ENCODE measurements around the gene LINGO4. TPM values are rescaled to one million over a fixed set of nuclear protein-coding genes. Genes with fewer than 3 reads are reported as not detected.

LINGO4 gene
- total RNA-seq (2014; rRNA removed; shearing (Covaris generic)): not detected in 2 replicates

GRCh38 chr1:151805066-151805820 lies at the start of gene LINGO4:
Gene LINGO4 (minus strand): TSS chr1:151805419. CDS start chr1:151802704, 2,715 bp downstream.
- H3K36me3 ChIP-seq: no peaks in the 10 kb centered on the region
- no peak within 1 kb of the TSS for H3K27ac ChIP-seq
- no peak within 1 kb of the TSS for H3K4me3 ChIP-seq
- no peaks in the 10 kb centered on the region for H3K4me1 ChIP-seq
- no peaks in the 10 kb centered on the region for H3K9me3 ChIP-seq (replicated peaks)
- DNase-seq: no peak
- H3K27me3 ChIP-seq: peaks cover 14% of the 10 kb centered on the region; the same call in 1 of the 2 replicates

- Histone ChIP-seq H3K27me3 (no peaks in the 10 kb centered on the region), H3K27ac (no peak overlapping the region), H3K36me3 (no peaks in the 10 kb centered on the region), H3K9me3 (replicated peaks) (no peaks in the 10 kb centered on the region), H3K4me1 (no peaks in the 10 kb centered on the region), H3K4me3 (no peak overlapping the region)
- DNase-seq: no peak
These were observed 49.4 kb upstream of the LINGO4 start for GRCh38 chr1:151854658-151855057.

DNA sequence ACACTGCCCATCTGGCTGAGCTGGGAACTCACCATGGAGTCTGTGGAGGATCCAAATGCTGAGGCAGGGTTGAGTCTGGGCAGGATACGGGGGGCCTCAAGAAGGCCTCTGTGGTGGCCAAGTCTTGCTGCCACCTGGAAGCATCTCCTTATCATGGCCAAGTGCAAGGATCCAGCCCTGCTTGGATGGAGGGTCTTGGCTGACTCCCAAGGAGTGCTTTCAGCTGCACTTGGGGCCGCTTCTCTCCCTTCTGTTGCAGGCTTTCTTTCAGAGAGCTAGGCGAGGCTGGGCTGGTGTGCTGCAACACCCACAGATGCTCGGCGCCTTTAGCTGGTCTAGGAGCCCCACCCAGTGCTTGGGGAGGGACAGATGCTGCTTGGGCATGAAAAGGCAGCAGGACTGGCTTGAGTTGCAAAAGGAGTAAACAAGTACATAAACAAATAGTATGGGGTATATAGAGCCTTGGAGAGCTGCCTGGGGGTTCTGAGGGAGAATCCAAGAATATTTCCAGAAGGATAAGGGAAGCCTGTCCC lies 48.3 kb upstream of the LINGO4 start, which contains the start of gene THEM5:
THEM5 (minus strand) TSS at position 302 of the 533 bp plus-strand sequence; CDS start at position 155, 147 bp downstream.
- Histone ChIP-seq H3K4me1 (peaks cover 6% of the 10 kb centered on the region), H3K4me3 (no peak within 1 kb of the TSS), H3K27ac (no peak within 1 kb of the TSS), H3K27me3 (no peaks in the 10 kb centered on the region), H3K36me3 (no peaks in the 10 kb centered on the region), H3K9me3 (replicated peaks) (no peaks in the 10 kb centered on the region)
- no peak for DNase-seq

GRCh38 chr1:151852733-151853132 lies 47.5 kb upstream of the LINGO4 start:
- H3K27me3 ChIP-seq: no peaks in the 10 kb centered on the region
- H3K4me3 ChIP-seq: no peak overlapping the region
- H3K36me3 ChIP-seq: no peaks in the 10 kb centered on the region
- DNase-seq: no peak
- no peaks in the 10 kb centered on the region for H3K9me3 ChIP-seq (replicated peaks)
- H3K27ac ChIP-seq: no peak overlapping the region
- H3K4me1 ChIP-seq: peaks cover 12% of the 10 kb centered on the region

GRCh38 chr1:151851886-151852285 lies 46.7 kb upstream of the LINGO4 start:
- no peak for DNase-seq
- Histone ChIP-seq H3K4me1 (peaks cover 13% of the 10 kb centered on the region), H3K27ac (no peak overlapping the region), H3K27me3 (no peaks in the 10 kb centered on the region), H3K4me3 (no peak overlapping the region), H3K9me3 (replicated peaks) (no peaks in the 10 kb centered on the region), H3K36me3 (no peaks in the 10 kb centered on the region)

- H3K27ac ChIP-seq: no peak overlapping the region
- no peak for DNase-seq
- H3K9me3 ChIP-seq (replicated peaks): no peaks in the 10 kb centered on the region
- no peak overlapping the region for H3K4me3 ChIP-seq
- no peaks in the 10 kb centered on the region for H3K27me3 ChIP-seq
- no peaks in the 10 kb centered on the region for H3K36me3 ChIP-seq
- H3K4me1 ChIP-seq: peaks cover 18% of the 10 kb centered on the region
These were observed 44.7 kb upstream of the LINGO4 start for GRCh38 chr1:151849871-151850270.

DNA sequence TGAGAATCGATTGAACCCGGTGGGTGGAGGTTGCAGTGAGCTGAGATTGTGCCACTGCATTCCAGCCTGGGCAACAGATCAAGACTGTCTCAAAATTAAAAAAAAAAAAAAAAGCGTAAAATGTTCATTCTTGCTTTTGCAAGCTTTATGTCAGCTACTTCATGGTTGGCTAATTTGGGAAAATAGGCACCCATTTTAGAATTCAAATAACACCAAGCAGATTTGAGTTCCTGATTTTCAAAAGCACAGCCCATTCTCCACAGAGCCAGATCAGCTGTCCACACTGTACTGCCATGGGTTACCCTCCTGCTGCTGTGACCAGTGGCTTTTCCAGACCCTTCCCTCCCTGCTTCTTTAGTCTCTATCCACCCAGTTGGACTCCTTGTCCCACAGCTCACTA lies 43.9 kb upstream of the LINGO4 start:
- Histone ChIP-seq H3K27me3 (no peaks in the 10 kb centered on the region), H3K4me1 (peaks cover 18% of the 10 kb centered on the region), H3K4me3 (no peak overlapping the region), H3K9me3 (replicated peaks) (no peaks in the 10 kb centered on the region), H3K27ac (no peak overlapping the region), H3K36me3 (no peaks in the 10 kb centered on the region)
- no peak for DNase-seq

DNA sequence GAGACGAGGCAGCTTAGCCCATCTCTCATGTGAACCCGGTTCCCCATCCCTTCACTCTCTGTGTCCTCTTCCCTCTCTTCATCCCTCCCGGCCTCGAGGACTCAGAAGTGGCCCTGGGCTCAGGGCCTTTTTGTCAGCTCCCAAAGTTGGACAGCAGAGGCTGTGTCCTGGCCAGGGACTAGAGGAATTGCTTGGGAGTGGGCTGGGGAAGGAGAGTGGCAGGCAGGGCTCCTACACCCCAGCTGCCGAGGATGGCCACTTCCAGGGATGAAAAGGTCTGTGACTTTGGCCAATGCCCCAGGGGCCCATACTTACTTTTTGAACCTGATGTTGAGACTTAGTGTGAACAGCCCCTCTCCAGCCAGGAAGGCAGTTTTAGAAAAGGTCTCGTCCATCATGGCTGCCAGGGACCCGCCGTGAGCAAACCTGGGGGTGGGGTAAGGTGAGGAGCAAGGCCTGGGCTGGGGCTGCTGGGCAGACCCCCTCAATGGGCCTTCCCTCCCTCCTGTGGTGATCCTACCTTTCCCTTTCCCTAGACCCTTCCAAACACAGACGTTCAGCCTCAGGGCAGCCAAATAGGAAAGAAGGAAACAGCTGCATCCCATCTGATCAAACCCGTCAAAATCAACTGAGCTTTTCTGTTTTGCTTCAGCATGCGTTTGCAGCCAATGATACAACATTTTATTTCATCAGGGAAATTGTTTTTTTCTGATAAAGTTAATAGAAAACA lies 42.8 kb upstream of the LINGO4 start:
- Histone ChIP-seq H3K9me3 (replicated peaks) (no peaks in the 10 kb centered on the region), H3K4me1 (peaks cover 18% of the 10 kb centered on the region), H3K36me3 (no peaks in the 10 kb centered on the region), H3K4me3 (no peak overlapping the region), H3K27me3 (no peaks in the 10 kb centered on the region), H3K27ac (peak overlapping the region; percentile 53)
- peak; percentile 64 to 85 for DNase-seq

DNA sequence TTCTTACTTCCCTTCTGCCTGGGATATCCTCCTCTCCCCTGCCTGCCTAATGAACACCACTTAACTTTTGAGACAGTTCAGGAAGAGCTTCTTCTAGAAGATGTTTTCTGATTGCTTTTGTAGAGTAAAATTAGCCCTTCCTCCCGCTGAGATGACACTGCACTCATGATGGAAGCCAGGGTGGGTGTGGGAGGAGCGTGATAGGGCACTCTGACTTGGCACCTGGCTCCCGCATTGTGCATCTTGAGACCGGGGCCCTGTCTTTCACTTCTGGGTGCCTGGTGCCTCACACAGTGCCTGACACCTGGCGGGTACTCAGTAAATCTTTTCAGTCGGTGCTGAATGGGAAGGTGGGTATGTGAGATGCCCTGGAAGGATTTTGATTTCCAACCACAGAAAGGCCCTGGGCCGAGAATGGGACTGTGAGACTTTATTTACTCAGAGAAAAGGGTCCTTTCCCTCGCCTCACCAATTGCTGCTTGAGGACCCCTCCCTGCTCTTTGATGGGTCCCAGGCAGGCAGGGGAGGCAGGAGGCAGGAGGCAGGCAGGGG lies 41.5 kb upstream of the LINGO4 start:
- no peaks in the 10 kb centered on the region for H3K9me3 ChIP-seq (replicated peaks)
- no peaks in the 10 kb centered on the region for H3K36me3 ChIP-seq
- no peak overlapping the region for H3K27ac ChIP-seq
- H3K4me1 ChIP-seq: peaks cover 18% of the 10 kb centered on the region
- H3K4me3 ChIP-seq: no peak overlapping the region
- H3K27me3 ChIP-seq: no peaks in the 10 kb centered on the region
- no peak for DNase-seq

- no peaks in the 10 kb centered on the region for H3K27me3 ChIP-seq
- H3K9me3 ChIP-seq (replicated peaks): no peaks in the 10 kb centered on the region
- peak in 1 of 2 experiments; percentile 21 for DNase-seq
- peaks cover 18% of the 10 kb centered on the region for H3K4me1 ChIP-seq
- no peak overlapping the region for H3K4me3 ChIP-seq
- no peaks in the 10 kb centered on the region for H3K36me3 ChIP-seq
- no peak overlapping the region for H3K27ac ChIP-seq
These were observed 40.9 kb upstream of the LINGO4 start for GRCh38 chr1:151846062-151846568.

GRCh38 chr1:151843398-151843797 lies 38.2 kb upstream of the LINGO4 start:
- Histone ChIP-seq H3K27me3 (no peaks in the 10 kb centered on the region), H3K27ac (no peak overlapping the region), H3K36me3 (no peaks in the 10 kb centered on the region), H3K9me3 (replicated peaks) (no peaks in the 10 kb centered on the region), H3K4me1 (peaks cover 11% of the 10 kb centered on the region), H3K4me3 (no peak overlapping the region)
- DNase-seq: no peak

DNA sequence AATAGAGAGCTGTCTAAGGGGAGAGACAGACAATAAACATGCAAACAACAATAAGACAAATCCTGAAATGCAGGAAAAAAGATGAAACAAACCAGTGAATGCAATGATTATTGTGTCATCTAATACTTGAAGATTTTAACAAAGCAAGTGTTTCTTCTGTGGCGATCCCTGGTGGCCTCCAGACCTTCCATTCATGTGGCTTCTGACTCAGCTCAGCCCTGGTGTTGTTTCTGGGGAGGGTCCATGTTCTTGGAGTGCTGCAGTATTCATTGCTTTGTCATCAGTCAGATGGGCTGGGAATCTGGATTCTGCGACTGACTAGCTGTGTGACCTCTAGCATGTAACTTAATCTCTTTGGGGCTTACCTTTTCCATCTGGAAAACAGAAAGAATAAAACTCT lies 35.9 kb upstream of the LINGO4 start:
- no peak overlapping the region for H3K27ac ChIP-seq
- no peaks in the 10 kb centered on the region for H3K36me3 ChIP-seq
- H3K4me3 ChIP-seq: no peak overlapping the region
- H3K4me1 ChIP-seq: peaks cover 13% of the 10 kb centered on the region
- DNase-seq: no peak
- H3K9me3 ChIP-seq (replicated peaks): no peaks in the 10 kb centered on the region
- H3K27me3 ChIP-seq: no peaks in the 10 kb centered on the region

- no peaks in the 10 kb centered on the region for H3K27me3 ChIP-seq
- no peak for DNase-seq
- no peak overlapping the region for H3K4me3 ChIP-seq
- H3K4me1 ChIP-seq: peaks cover 17% of the 10 kb centered on the region
- no peaks in the 10 kb centered on the region for H3K36me3 ChIP-seq
- H3K9me3 ChIP-seq (replicated peaks): no peaks in the 10 kb centered on the region
- H3K27ac ChIP-seq: no peak overlapping the region
These were observed 35.2 kb upstream of the LINGO4 start for GRCh38 chr1:151840421-151840820.

GRCh38 chr1:151839457-151840403 lies 34.5 kb upstream of the LINGO4 start, which contains the start of gene C2CD4D:
Gene C2CD4D (minus strand): TSS chr1:151839820. CDS start chr1:151838989, 831 bp downstream.
- Histone ChIP-seq H3K27me3 (no peaks in the 10 kb centered on the region), H3K9me3 (replicated peaks) (no peaks in the 10 kb centered on the region), H3K4me1 (peaks cover 17% of the 10 kb centered on the region), H3K4me3 (no peak within 1 kb of the TSS), H3K36me3 (no peaks in the 10 kb centered on the region), H3K27ac (no peak within 1 kb of the TSS)
- DNase-seq: no peak

All from SJCRH30 (cell line).